Large intestine (tissue), 3 donors: Measurements from ENCODE around the gene CNOT10. TPM values are rescaled to one million over a fixed set of nuclear protein-coding genes. Genes with fewer than 3 reads are reported as not detected.

Experiments used
- DNase-seq, 2 donors: peaks; one replicate each; pipeline versions ENCODE4 v3.0.0 to v3.0.0-alpha.2; 2013
- H3K27ac ChIP-seq: one replicate; pipeline ENCODE4 v1.5.1; 2013; ENCODE audit warnings: low read length
- H3K27me3 ChIP-seq: 2 replicates; pipeline ENCODE4 v1.6.1; 2013; ENCODE audit warnings: low read length; ENCODE audit not compliant: control insufficient read depth, insufficient read depth
- H3K36me3 ChIP-seq: 2 replicates; pipeline ENCODE4 v1.6.1; 2013; ENCODE audit warnings: low read length; ENCODE audit not compliant: control insufficient read depth, insufficient read depth
- H3K4me1 ChIP-seq: one replicate; pipeline ENCODE4 v1.6.1; 2013; ENCODE audit warnings: low read length; ENCODE audit not compliant: control insufficient read depth, insufficient read depth
- H3K4me3 ChIP-seq: one replicate; pipeline ENCODE4 v1.5.1; 2013; ENCODE audit warnings: low read length
- H3K9me3 ChIP-seq: one replicate; pipeline ENCODE4 v1.6.1; 2013; ENCODE audit warnings: mild to moderate bottlenecking, low read depth, low read length, moderate library complexity; ENCODE audit not compliant: control insufficient read depth
- WGBS: methylation state at CpG from one replicate; pipeline ENCODE4 v1.1.5; 2013; ENCODE audit warnings: low lambda C conversion rate; ENCODE audit not compliant: insufficient coverage; 5-methylcytosine and 5-hydroxymethylcytosine counted together
- polyA plus RNA-seq: library from polyadenylated mRNA; unstranded; fragments of 120-200 nt; gene quantifications from one replicate; pipeline ENCODE4 v1.2.1, GENCODE V29; 2013

Gene CNOT10
- polyA plus RNA-seq, 1 donor = 37.5 TPM

GRCh38 chr3:32686713-32687112, 1.7 kb downstream of the CNOT10 start:
- no peak for DNase-seq
- no peaks in the 10 kb centered on the region for H3K9me3 ChIP-seq
- H3K4me3 ChIP-seq = no peak overlapping the region
- H3K27ac ChIP-seq = no peak overlapping the region
- no peaks in the 10 kb centered on the region for H3K4me1 ChIP-seq
- 100% methylated on average over 1 of the region's 3 CpGs for WGBS
- H3K27me3 ChIP-seq = no peaks in the 10 kb centered on the region
- peaks cover 8% of the 10 kb centered on the region for H3K36me3 ChIP-seq

GRCh38 chr3:32691847-32692246, 6.9 kb downstream of the CNOT10 start:
- Histone ChIP-seq H3K36me3 (peaks cover 13% of the 10 kb centered on the region), H3K27me3 (no peaks in the 10 kb centered on the region), H3K4me1 (no peaks in the 10 kb centered on the region), H3K4me3 (no peak overlapping the region), H3K27ac (no peak overlapping the region), H3K9me3 (no peaks in the 10 kb centered on the region)
- DNase-seq = no peak
- 83% methylated on average over 1 of the region's 4 CpGs for WGBS

GRCh38 chr3:32696523-32696922, 11.5 kb downstream of the CNOT10 start:
- no peak overlapping the region for H3K27ac ChIP-seq
- H3K4me1 ChIP-seq = no peaks in the 10 kb centered on the region
- whole genome bisulfite sequencing = no CpG with 5 or more reads among the region's 3 CpGs
- no peak for DNase-seq
- no peaks in the 10 kb centered on the region for H3K9me3 ChIP-seq
- H3K36me3 ChIP-seq = peaks cover 14% of the 10 kb centered on the region
- H3K27me3 ChIP-seq = no peaks in the 10 kb centered on the region
- H3K4me3 ChIP-seq = no peak overlapping the region

- DNase-seq = no peak
- H3K4me1 ChIP-seq = no peaks in the 10 kb centered on the region
- H3K4me3 ChIP-seq = no peak overlapping the region
- H3K27ac ChIP-seq = no peak overlapping the region
- no CpG with 5 or more reads among the region's 2 CpGs for WGBS
- H3K36me3 ChIP-seq = peaks cover 9% of the 10 kb centered on the region
- no peaks in the 10 kb centered on the region for H3K9me3 ChIP-seq
- H3K27me3 ChIP-seq = no peaks in the 10 kb centered on the region
Observed at GRCh38 chr3:32698506-32698905, 13.5 kb downstream of the CNOT10 start.

GRCh38 chr3:32699429-32699828, 14.4 kb downstream of the CNOT10 start:
- Histone ChIP-seq H3K4me3 (no peak overlapping the region), H3K27ac (no peak overlapping the region), H3K36me3 (peaks cover 9% of the 10 kb centered on the region), H3K4me1 (no peaks in the 10 kb centered on the region), H3K27me3 (no peaks in the 10 kb centered on the region), H3K9me3 (no peaks in the 10 kb centered on the region)
- 40% methylated on average over 1 of the region's 2 CpGs for WGBS
- no peak for DNase-seq

GRCh38 chr3:32700244-32700643, 15.3 kb downstream of the CNOT10 start:
- H3K9me3 ChIP-seq = no peaks in the 10 kb centered on the region
- no peaks in the 10 kb centered on the region for H3K4me1 ChIP-seq
- no peak for DNase-seq
- peaks cover 9% of the 10 kb centered on the region for H3K36me3 ChIP-seq
- WGBS = no CpG with 5 or more reads among the region's 6 CpGs
- no peak overlapping the region for H3K4me3 ChIP-seq
- H3K27me3 ChIP-seq = no peaks in the 10 kb centered on the region
- H3K27ac ChIP-seq = no peak overlapping the region

GRCh38 chr3:32703491-32703972, 18.5 kb downstream of the CNOT10 start:
- peak overlapping the region; percentile 44 for H3K27ac ChIP-seq

GRCh38 chr3:32705232-32705631, 20.2 kb downstream of the CNOT10 start:
- WGBS = 83% methylated on average over 1 of the region's 2 CpGs

More at GRCh38 chr3:32703491-32703972, 18.5 kb downstream of the CNOT10 start:
- Histone ChIP-seq H3K4me3 (no peak overlapping the region), H3K36me3 (peaks cover 8% of the 10 kb centered on the region), H3K27me3 (no peaks in the 10 kb centered on the region), H3K9me3 (no peaks in the 10 kb centered on the region), H3K4me1 (no peaks in the 10 kb centered on the region)
- peak in 1 of 2 donors; percentile 42 for DNase-seq
- WGBS = no CpG with 5 or more reads among the region's 1 CpG

GRCh38 chr3:32706348-32707025, 21.5 kb downstream of the CNOT10 start:
- Histone ChIP-seq H3K27ac (no peak overlapping the region), H3K9me3 (no peaks in the 10 kb centered on the region), H3K4me3 (no peak overlapping the region), H3K36me3 (peaks cover 16% of the 10 kb centered on the region), H3K4me1 (no peaks in the 10 kb centered on the region), H3K27me3 (no peaks in the 10 kb centered on the region)
- WGBS = 92% methylated on average over 4 of the region's 6 CpGs
- DNase-seq = no peak

More at GRCh38 chr3:32705232-32705631, 20.2 kb downstream of the CNOT10 start:
- peaks cover 8% of the 10 kb centered on the region for H3K36me3 ChIP-seq
- no peaks in the 10 kb centered on the region for H3K4me1 ChIP-seq
- no peak overlapping the region for H3K27ac ChIP-seq
- DNase-seq = no peak
- H3K27me3 ChIP-seq = no peaks in the 10 kb centered on the region
- H3K4me3 ChIP-seq = no peak overlapping the region
- H3K9me3 ChIP-seq = no peaks in the 10 kb centered on the region

- no peaks in the 10 kb centered on the region for H3K27me3 ChIP-seq
Observed at GRCh38 chr3:32707026-32707370, 22.0 kb downstream of the CNOT10 start.

GRCh38 chr3:32708672-32709283, 23.8 kb downstream of the CNOT10 start:
- no peak for DNase-seq
- Histone ChIP-seq H3K36me3 (peaks cover 29% of the 10 kb centered on the region), H3K27me3 (no peaks in the 10 kb centered on the region), H3K4me3 (no peak overlapping the region), H3K4me1 (no peaks in the 10 kb centered on the region), H3K9me3 (no peaks in the 10 kb centered on the region), H3K27ac (no peak overlapping the region)
- 93% methylated on average over 2 of the region's 3 CpGs for WGBS

More at GRCh38 chr3:32707026-32707370, 22.0 kb downstream of the CNOT10 start:
- peak in 1 of 2 donors; percentile 19 for DNase-seq
- Histone ChIP-seq H3K36me3 (peaks cover 19% of the 10 kb centered on the region), H3K9me3 (no peaks in the 10 kb centered on the region), H3K4me3 (no peak overlapping the region), H3K27ac (no peak overlapping the region), H3K4me1 (no peaks in the 10 kb centered on the region)
